ENCODE measurements around the gene SLC22A13.

DNA sequence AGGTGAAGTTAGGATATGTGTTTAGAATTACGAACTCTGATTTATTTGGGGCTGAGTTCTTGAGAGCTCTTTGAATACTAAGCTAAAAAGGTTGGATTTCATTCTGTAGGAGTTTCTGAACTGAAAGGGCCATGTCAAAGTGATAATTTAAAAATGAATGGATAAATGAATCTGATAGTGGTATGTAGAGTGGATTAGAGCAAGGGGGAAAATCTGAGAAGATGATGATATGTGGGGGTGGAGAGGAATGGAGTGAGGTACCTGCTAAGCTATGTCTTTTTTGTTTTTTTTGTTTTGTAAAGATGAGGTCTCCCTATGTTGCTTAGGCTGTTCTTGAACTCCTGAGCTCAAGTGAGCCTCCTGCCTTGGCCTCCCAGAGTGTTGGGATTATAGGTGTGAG is 44.6 kb upstream of the SLC22A13 start:
- TF ChIP-seq, protein P1, sequence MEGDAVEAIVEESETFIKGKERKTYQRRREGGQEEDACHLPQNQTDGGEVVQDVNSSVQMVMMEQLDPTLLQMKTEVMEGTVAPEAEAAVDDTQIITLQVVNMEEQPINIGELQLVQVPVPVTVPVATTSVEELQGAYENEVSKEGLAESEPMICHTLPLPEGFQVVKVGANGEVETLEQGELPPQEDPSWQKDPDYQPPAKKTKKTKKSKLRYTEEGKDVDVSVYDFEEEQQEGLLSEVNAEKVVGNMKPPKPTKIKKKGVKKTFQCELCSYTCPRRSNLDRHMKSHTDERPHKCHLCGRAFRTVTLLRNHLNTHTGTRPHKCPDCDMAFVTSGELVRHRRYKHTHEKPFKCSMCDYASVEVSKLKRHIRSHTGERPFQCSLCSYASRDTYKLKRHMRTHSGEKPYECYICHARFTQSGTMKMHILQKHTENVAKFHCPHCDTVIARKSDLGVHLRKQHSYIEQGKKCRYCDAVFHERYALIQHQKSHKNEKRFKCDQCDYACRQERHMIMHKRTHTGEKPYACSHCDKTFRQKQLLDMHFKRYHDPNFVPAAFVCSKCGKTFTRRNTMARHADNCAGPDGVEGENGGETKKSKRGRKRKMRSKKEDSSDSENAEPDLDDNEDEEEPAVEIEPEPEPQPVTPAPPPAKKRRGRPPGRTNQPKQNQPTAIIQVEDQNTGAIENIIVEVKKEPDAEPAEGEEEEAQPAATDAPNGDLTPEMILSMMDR (conservative IDR thresholded peaks at IDR 0.05 in 1 of 2, IDR thresholded peaks at IDR 0.05 in 1 of 2; ENCODE audit: low read depth in 1 of 2, low read length in 2 of 2) = no peak
- TF ChIP-seq EZH2 (IDR thresholded peaks at IDR 0.05; ENCODE audit: low read length, missing control alignments) = no peak
